Tibial nerve (tissue), 4 donors: ENCODE data around the gene GPC3. TPM values are rescaled to one million over a fixed set of nuclear protein-coding genes. Genes with fewer than 3 reads are reported as not detected.

Source experiments
- DNase-seq, 2 donors: peaks; one replicate each; pipeline ENCODE4 v3.0.0-alpha.2; 2019; ENCODE audit warnings: low spot score in 2 of 2
- H3K27ac ChIP-seq, 4 donors: fragments of 200-600 bp; sonication (generic) in 3 of 4; one replicate each; pipeline ENCODE4 v1.5.1; 2017 to 2019; ENCODE audit warnings: mild to moderate bottlenecking in 1 of 4
- H3K27me3 ChIP-seq, 2 donors: fragments of 200-600 bp; sonication (generic) in 1 of 2; one replicate each; pipeline versions ENCODE4 v1.5.1 to v1.6.0; 2017 to 2019
- H3K36me3 ChIP-seq, 3 donors: fragments of 200-600 bp; sonication (generic); one replicate each; pipeline ENCODE4 v1.5.1; 2018 to 2019
- H3K4me1 ChIP-seq, 4 donors: fragments of 200-600 bp; sonication (generic) in 3 of 4; one replicate each; pipeline ENCODE4 v1.5.1; 2017 to 2019
- H3K4me3 ChIP-seq, 4 donors: fragments of 200-600 bp; sonication (generic) in 3 of 4; one replicate each; pipeline ENCODE4 v1.5.1; 2017 to 2019; ENCODE audit warnings: mild to moderate bottlenecking in 1 of 4, moderate library complexity in 1 of 4
- H3K9me3 ChIP-seq, 4 donors: fragments of 200-600 bp; sonication (generic) in 3 of 4; one replicate each; pipeline ENCODE4 v1.5.1; 2017 to 2019
- CTCF ChIP-seq, 5 experiments: fragments of 200-600 bp in 3 of 5; fragments of 450-650 bp in 2 of 5; sonication (generic) in 3 of 5; IDR thresholded peaks; one replicate each; pipeline ENCODE4 v1.5.1; 2016 to 2019; ENCODE audit warnings: antibody characterized with exemption in 5 of 5, mild to moderate bottlenecking in 3 of 5, moderate library complexity in 2 of 5
- EP300 ChIP-seq, 2 donors: sonication (generic); formaldehyde crosslinking; IDR thresholded peaks; one replicate each; pipeline ENCODE4 v1.6.1; 2017; ENCODE audit warnings: antibody characterized with exemption in 2 of 2, mild to moderate bottlenecking in 1 of 2
- POLR2A ChIP-seq, 2 donors: fragments of 450-650 bp; IDR thresholded peaks; one replicate each; pipeline ENCODE4 v1.6.1; 2017; ENCODE audit warnings: antibody characterized with exemption in 2 of 2, mild to moderate bottlenecking in 2 of 2, moderate library complexity in 2 of 2
- WGBS, 2 donors: methylation state at CpG; one replicate each; pipeline ENCODE4 v1.1.5; 2018; 5-methylcytosine and 5-hydroxymethylcytosine counted together
- total RNA-seq, 4 donors: library from RNA; depleted of rRNA; stranded (reverse); fragments of >200 nt; gene quantifications; one replicate each; pipeline ENCODE4 v1.1.0, GENCODE V29; 2016

Gene GPC3
- total RNA-seq, 4 donors from 2014 or later, result 60.5 to 116 (median 72.8) TPM

- H3K4me1 ChIP-seq, result no peaks in the 10 kb centered on the region
- H3K9me3 ChIP-seq, result peaks cover 0 to 4% (median 0%) of the 10 kb centered on the region in 4 donors
- DNase-seq, result no peak
- TF ChIP-seq EP300 (IDR thresholded peaks at IDR 0.05) (no peak), CTCF (IDR thresholded peaks at IDR 0.05) (no peak), POLR2A (IDR thresholded peaks at IDR 0.05) (no peak)
- H3K36me3 ChIP-seq, result no peaks in the 10 kb centered on the region
- H3K4me3 ChIP-seq, result no peak overlapping the region
- H3K27me3 ChIP-seq, result peaks cover 0 to 20% of the 10 kb centered on the region in 2 donors
- H3K27ac ChIP-seq, result no peak overlapping the region
- WGBS, 2 donors, result 72 to 82% methylated on average over 2 of the region's 2 CpGs
Observed at GRCh38 chrX:133574716-133575115, 410.7 kb downstream of the GPC3 start.

- no peak for DNase-seq
- H3K4me1 ChIP-seq, result no peaks in the 10 kb centered on the region
- TF ChIP-seq EP300 (IDR thresholded peaks at IDR 0.05) (no peak), POLR2A (IDR thresholded peaks at IDR 0.05) (no peak), CTCF (IDR thresholded peaks at IDR 0.05) (no peak)
- peaks cover 0 to 4% (median 0%) of the 10 kb centered on the region in 4 donors for H3K9me3 ChIP-seq
- H3K27ac ChIP-seq, result no peak overlapping the region
- WGBS, 2 donors, result 20 to 35% methylated on average over 1 of the region's 1 CpG
- H3K4me3 ChIP-seq, result no peak overlapping the region
- H3K27me3 ChIP-seq, result peaks cover 0 to 1% of the 10 kb centered on the region in 2 donors
- H3K36me3 ChIP-seq, result no peaks in the 10 kb centered on the region
Observed at GRCh38 chrX:133570549-133570948, 414.8 kb downstream of the GPC3 start.

- Histone ChIP-seq H3K9me3 (peaks cover 0 to 4% (median 0%) of the 10 kb centered on the region in 4 donors), H3K27ac (no peak overlapping the region), H3K4me3 (no peak overlapping the region), H3K4me1 (no peaks in the 10 kb centered on the region), H3K36me3 (no peaks in the 10 kb centered on the region), H3K27me3 (no peaks in the 10 kb centered on the region)
- DNase-seq, result no peak
- TF ChIP-seq POLR2A (IDR thresholded peaks at IDR 0.05) (no peak), EP300 (IDR thresholded peaks at IDR 0.05) (no peak), CTCF (IDR thresholded peaks at IDR 0.05) (no peak)
Observed at GRCh38 chrX:133569217-133569616, 416.2 kb downstream of the GPC3 start.

- WGBS, 2 donors, result 63 to 100% methylated on average over 1 of the region's 1 CpG
- no peak for DNase-seq
- H3K36me3 ChIP-seq, result no peaks in the 10 kb centered on the region
Observed at GRCh38 chrX:133568109-133568508, 417.3 kb downstream of the GPC3 start.

GRCh38 chrX:133566876-133567275 is 418.5 kb downstream of the GPC3 start:
- Histone ChIP-seq H3K4me1 (no peaks in the 10 kb centered on the region), H3K4me3 (no peak overlapping the region), H3K36me3 (no peaks in the 10 kb centered on the region), H3K27me3 (no peaks in the 10 kb centered on the region), H3K9me3 (no peaks in the 10 kb centered on the region), H3K27ac (no peak overlapping the region)
- TF ChIP-seq EP300 (IDR thresholded peaks at IDR 0.05) (no peak), POLR2A (IDR thresholded peaks at IDR 0.05) (no peak), CTCF (IDR thresholded peaks at IDR 0.05) (no peak)
- WGBS, 2 donors, result 85 to 93% methylated on average over 1 of the region's 1 CpG
- DNase-seq, result no peak

More at GRCh38 chrX:133568109-133568508, 417.3 kb downstream of the GPC3 start:
- Histone ChIP-seq H3K27ac (no peak overlapping the region), H3K4me3 (no peak overlapping the region), H3K9me3 (peaks cover 0 to 3% (median 0%) of the 10 kb centered on the region in 4 donors), H3K4me1 (no peaks in the 10 kb centered on the region), H3K27me3 (no peaks in the 10 kb centered on the region)
- no peak for TF ChIP-seq CTCF (IDR thresholded peaks at IDR 0.05)
- TF ChIP-seq POLR2A (IDR thresholded peaks at IDR 0.05), result no peak
- TF ChIP-seq EP300 (IDR thresholded peaks at IDR 0.05), result no peak
